Endothelial cell of umbilical vein (primary cell): Measurements from ENCODE around the gene SYNJ2BP. TPM values are rescaled to one million over a fixed set of nuclear protein-coding genes. Genes with fewer than 3 reads are reported as not detected.
"Not testable (repeated sequence)": the region's sequence is repeated elsewhere in the genome, so short reads cannot be mapped to it uniquely, and the experiment has no call there.

Experiments
- BruUV-seq: library from RNA; stranded (reverse); fragments of 400-500 nt; replicated peaks from 2 replicates; lab custom pipeline; 2021; lab: Mats Ljungman, UMichigan
- CTCF ChIA-PET: fragments of 300-600, 350-600 bp; sonication (Branson Sonifier 250); formaldehyde crosslinking; loops from one replicate; lab custom pipeline; 2021; ENCODE audit warnings: antibody characterized with exemption, inconsistent platforms; lab: Charles Lee
- POLR2A ChIA-PET: fragments of 300-600, 350-600 bp; sonication (Branson Sonifier 250); formaldehyde crosslinking; loops from one replicate; lab custom pipeline; 2021; ENCODE audit warnings: antibody characterized with exemption, inconsistent platforms; lab: Charles Lee
- DNase-seq: peaks from one replicate; pipeline ENCODE4 v3.0.0-alpha.2; 2011; ENCODE audit warnings: low read depth, low spot score
- FAIRE-seq: peaks from 2 replicates; lab custom pipeline; 2011; peaks lifted over from hg19 to GRCh38; lab: Jason Lieb, UNC
- H2AFZ ChIP-seq: 2 replicates; pipeline ENCODE4 v1.6.0; 2012; ENCODE audit warnings: low read depth, low read length, control low read depth, inconsistent platforms
- H3K27ac ChIP-seq: 2 replicates; pipeline ENCODE4 v1.5.1; 2011; ENCODE audit warnings: low read depth, mild to moderate bottlenecking, control low read depth, low read length, moderate library complexity; ENCODE audit not compliant: insufficient read depth
- H3K27me3 ChIP-seq, 2 experiments: 2 replicates each; pipeline versions ENCODE4 v1.6.0 to v1.6.1; 2011; ENCODE audit warnings: low read length in 2 of 2, mixed read lengths in 1 of 2; ENCODE audit not compliant: control insufficient read depth in 2 of 2, insufficient read depth in 2 of 2
- H3K36me3 ChIP-seq, 2 experiments: 2 replicates in 1 of 2; 3 replicates in 1 of 2; pipeline ENCODE4 v1.5.1; 2011; ENCODE audit warnings: low read length in 2 of 2, mild to moderate bottlenecking in 1 of 2, moderate library complexity in 1 of 2; ENCODE audit not compliant: control insufficient read depth in 2 of 2, insufficient read depth in 2 of 2; ENCODE audit errors: extremely low read depth in 1 of 2
- H3K4me1 ChIP-seq: 3 replicates; pipeline ENCODE4 v1.5.1; 2011; ENCODE audit warnings: mild to moderate bottlenecking, low read length; ENCODE audit not compliant: control insufficient read depth, insufficient read depth; ENCODE audit errors: extremely low read depth
- H3K4me2 ChIP-seq: 2 replicates; pipeline ENCODE4 v1.6.1; 2011; ENCODE audit warnings: low read length, control low read depth, mixed read lengths; ENCODE audit not compliant: insufficient read depth
- H3K4me3 ChIP-seq, 3 experiments: fragments of 200-600 bp in 1 of 3; sonication (generic), shearing (Covaris generic) in 1 of 3; replicated peaks in 1 of 3; 2 replicates each; pipeline ENCODE4 v1.5.1; 2011 to 2016; ENCODE audit warnings: control low read depth in 3 of 3, low read length in 3 of 3, mild to moderate bottlenecking in 2 of 3, inconsistent platforms in 1 of 3, low read depth in 1 of 3, moderate library complexity in 1 of 3; ENCODE audit not compliant: insufficient read depth in 1 of 3
- H3K79me2 ChIP-seq: 2 replicates; pipeline ENCODE4 v1.6.0; 2012; ENCODE audit warnings: low read length, inconsistent platforms; ENCODE audit not compliant: control insufficient read depth, insufficient read depth
- H3K9ac ChIP-seq: replicated peaks from 2 replicates; pipeline ENCODE3; 2011; ENCODE audit warnings: low read length, control low read depth; ENCODE audit not compliant: insufficient read depth; ENCODE audit errors: extremely low read depth
- H3K9me1 ChIP-seq: replicated peaks from 3 replicates; pipeline ENCODE4 v1.6.0; 2011; ENCODE audit warnings: mild to moderate bottlenecking, low read length; ENCODE audit not compliant: control insufficient read depth, insufficient read depth; ENCODE audit errors: extremely low read depth
- H3K9me3 ChIP-seq: replicated peaks from 2 replicates; pipeline ENCODE4 v1.5.1; 2012; ENCODE audit warnings: low read length, inconsistent platforms; ENCODE audit not compliant: control insufficient read depth, insufficient read depth
- H4K20me1 ChIP-seq: replicated peaks from 2 replicates; pipeline ENCODE3; 2011; ENCODE audit warnings: mild to moderate bottlenecking, low read length; ENCODE audit not compliant: control insufficient read depth, insufficient read depth; ENCODE audit errors: extremely low read depth
- CTCF ChIP-seq, 2 donors: IDR thresholded peaks; 1 replicate in 1 of 2; 2 replicates in 1 of 2; pipeline ENCODE4 v1.5.1; 2011; ENCODE audit warnings: low read length in 2 of 2, mild to moderate bottlenecking in 2 of 2, moderate library complexity in 2 of 2, control low read depth in 1 of 2, inconsistent platforms in 1 of 2, low read depth in 1 of 2; ENCODE audit not compliant: insufficient read depth in 1 of 2; ENCODE audit errors: extremely low read depth in 1 of 2
- GATA2 ChIP-seq: IDR thresholded peaks from 2 replicates; pipeline ENCODE4 v1.7.0; 2011; ENCODE audit warnings: low read depth, mild to moderate bottlenecking, moderate library complexity, mixed read lengths, low read length; ENCODE audit not compliant: insufficient read length, insufficient read depth
- MAX ChIP-seq: IDR thresholded peaks from 2 replicates; pipeline ENCODE4 v1.6.1; 2011; ENCODE audit not compliant: insufficient read depth, insufficient read length
- dilution Hi-C: fragments of 300-500 bp; cut with MboI; formaldehyde crosslinking; loops from one replicate; pipeline ENCODE4 v1.15.0; 2019; ENCODE audit warnings: low sequenced_read_pairs; ENCODE audit not compliant: extremely low pct_ligation_motif_present
- intact Hi-C: fragments of 100-400 bp; cut with micrococcal nuclease; formaldehyde crosslinking; loops from one replicate; pipeline ENCODE4 v1.10.0; 2022
- polyA plus RNA-seq, 4 experiments: library from polyadenylated mRNA; depleted of rRNA in 3 of 4; stranded (reverse) in 3 of 4; unstranded in 1 of 4; fragments of >200 nt; gene quantifications; 2 replicates each; pipeline versions ENCODE4 v1.2.1 to v1.2.3, GENCODE V29; 2011 to 2012; ENCODE audit warnings: missing spikeins in 1 of 4
- total RNA-seq: library from RNA; stranded (reverse); gene quantifications from 2 replicates; pipeline ENCODE4 v1.2.3, GENCODE V29; 2021

Gene SYNJ2BP
- total and polyA plus RNA-seq, 2 donors (not counting 3 experiments of a cell fraction or from before 2014, with no cell fraction given) = 13.1 to 26.9 TPM

- Histone ChIP-seq H3K36me3 (no peaks in the 10 kb centered on the region), H2AFZ (no peak overlapping the region), H3K4me1 (no peaks in the 10 kb centered on the region), H3K79me2 (no peaks in the 10 kb centered on the region), H3K9me3 (no peaks in the 10 kb centered on the region), H3K9ac (no peak overlapping the region), H4K20me1 (no peaks in the 10 kb centered on the region), H3K4me2 (no peak overlapping the region), H3K27ac (no peak overlapping the region), H3K4me3 (no peak overlapping the region), H3K27me3 (no peaks in the 10 kb centered on the region), H3K9me1 (no peaks in the 10 kb centered on the region)
- POLR2A ChIA-PET = no interaction called here
- FAIRE-seq (no peak), DNase-seq (no peak)
- BruUV-seq = no TSS peak
- CTCF ChIA-PET = no interaction called here
- intact Hi-C loops = no loop called here
- dilution Hi-C loops = no loop called here
- TF ChIP-seq CTCF (IDR thresholded peaks at IDR 0.05; ENCODE audit: extremely low read depth in 1 of 2, insufficient read depth in 1 of 2, low read depth in 1 of 2, low read length in 2 of 2) (no peak), MAX (no peak), GATA2 (no peak)
Observed at GRCh38 chr14:70436867-70437266, 20.0 kb upstream of the SYNJ2BP start.

- H3K9me3 ChIP-seq, H3K9me1 ChIP-seq, H3K4me2 ChIP-seq, POLR2A ChIA-PET, H3K27ac ChIP-seq, intact Hi-C loops, H3K79me2 ChIP-seq, DNase-seq, FAIRE-seq, H3K4me3 ChIP-seq, H3K36me3 ChIP-seq, H3K27me3 ChIP-seq, dilution Hi-C loops, CTCF ChIA-PET, H3K4me1 ChIP-seq, H3K9ac ChIP-seq, H2AFZ ChIP-seq, H4K20me1 ChIP-seq, BruUV-seq: not testable (repeated sequence)
Observed at GRCh38 chr14:70426555-70426954, 9.7 kb upstream of the SYNJ2BP start.
